Measurements from ENCODE around the gene ITGA4. TPM values are rescaled to one million over a fixed set of nuclear protein-coding genes. Genes with fewer than 3 reads are reported as not detected.

The ITGA4 gene
- total and polyA plus RNA-seq, 4 donors = 0.73 to 71.0 (median 14.4) TPM

DNA sequence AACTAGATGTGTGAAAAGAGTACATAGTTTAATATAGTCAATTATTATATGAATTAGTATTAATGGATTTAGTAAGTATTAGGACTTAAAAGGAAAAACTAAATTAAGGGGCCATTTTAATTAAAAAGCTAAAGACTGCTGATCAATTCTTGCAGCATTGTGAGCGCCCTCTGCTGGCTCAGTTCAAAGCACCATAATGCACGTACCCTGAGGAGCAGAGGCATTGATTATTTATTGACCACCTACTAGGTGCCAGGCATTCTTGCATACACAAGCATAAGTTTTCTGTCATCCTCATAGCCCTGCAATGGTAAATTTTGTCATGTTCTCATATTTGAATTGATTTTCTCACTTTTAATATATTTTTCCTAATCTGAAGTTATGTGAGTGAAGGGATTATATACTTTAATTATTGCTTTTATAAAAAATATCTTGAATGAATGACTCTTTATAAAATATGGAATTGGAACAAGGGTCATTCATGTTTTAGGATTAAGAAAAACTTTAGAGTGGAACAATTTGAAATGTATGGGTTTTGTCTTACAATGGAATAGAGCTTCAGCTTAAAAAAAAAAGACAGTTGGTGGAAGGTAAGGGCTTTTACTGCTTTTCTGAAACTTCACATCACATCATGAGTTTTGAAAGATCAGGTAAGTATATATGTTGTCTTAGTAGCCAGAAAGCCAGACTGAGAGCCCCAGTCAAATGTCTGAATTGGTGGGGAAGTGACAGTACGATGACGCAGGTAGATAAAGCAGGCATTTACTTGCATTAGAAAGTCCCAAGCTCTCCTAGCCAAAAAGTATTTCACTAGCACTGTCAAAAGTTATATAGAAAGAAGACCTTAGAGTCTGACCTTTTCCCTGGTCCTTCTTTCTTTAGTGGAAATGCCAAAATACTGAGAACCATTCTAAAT, 9.7 kb downstream of the ITGA4 start:
- 48 to 52% methylated on average over 4 of the region's 4 CpGs for WGBS, 2 donors

DNA sequence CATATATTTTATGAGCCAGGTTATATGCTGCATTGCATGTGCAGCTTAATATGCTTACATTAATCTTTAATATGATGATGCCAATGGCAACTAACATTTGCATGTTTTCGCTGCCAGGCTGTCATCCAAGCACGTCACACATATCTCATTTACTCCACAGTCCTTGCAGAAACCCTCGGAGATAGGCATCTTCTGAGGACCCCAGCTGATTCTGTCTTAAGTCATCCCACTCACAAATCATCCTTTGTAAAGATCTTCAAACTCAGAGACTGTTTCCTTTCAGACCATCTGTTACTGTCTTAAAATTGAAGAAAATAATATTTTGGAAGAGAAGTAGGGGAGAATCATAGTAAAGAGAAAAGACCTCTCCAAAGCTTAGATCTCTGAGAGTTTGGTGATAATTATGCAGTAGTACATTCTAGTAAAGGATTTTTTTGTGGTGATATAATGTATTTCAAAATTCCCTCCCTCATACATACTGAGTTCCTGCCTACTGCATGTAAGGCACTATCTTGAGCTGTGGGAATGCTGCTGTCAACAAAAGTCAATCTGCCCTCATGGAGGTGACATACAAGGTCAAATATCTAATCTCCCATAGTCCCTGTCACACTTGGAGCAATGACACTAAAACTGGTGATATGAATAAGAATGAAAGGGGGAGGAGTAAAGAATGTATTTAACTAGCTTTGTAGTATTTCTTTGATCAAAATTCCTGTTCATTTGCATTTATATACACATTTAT, 11.0 kb downstream of the ITGA4 start:
- peaks cover 0 to 3% (median 0%) of the 10 kb centered on the region in 5 donors for H3K4me1 ChIP-seq (ENCODE audit: control insufficient read depth in 5 of 5, insufficient read depth in 5 of 5, low read length in 5 of 5)
- peaks cover 0 to 19% (median 0%) of the 10 kb centered on the region in 3 donors for H3K27me3 ChIP-seq (ENCODE audit: control insufficient read depth in 3 of 3, insufficient read depth in 3 of 3, low read length in 2 of 3)
- 73 to 74% methylated on average over 3 of the region's 3 CpGs for WGBS, 2 donors
- no peak overlapping the region for H3K4me3 ChIP-seq
- H3K9ac ChIP-seq (ENCODE audit: insufficient read depth in 1 of 2, low read length in 2 of 2) = no peak overlapping the region
- DNase-seq (no peak), ATAC-seq (ENCODE audit: insufficient read depth, low FRiP score) (no peak)
- no peak overlapping the region for H3K27ac ChIP-seq (ENCODE audit: low read depth in 1 of 2, low read length in 1 of 2)
- TF ChIP-seq, protein P1, sequence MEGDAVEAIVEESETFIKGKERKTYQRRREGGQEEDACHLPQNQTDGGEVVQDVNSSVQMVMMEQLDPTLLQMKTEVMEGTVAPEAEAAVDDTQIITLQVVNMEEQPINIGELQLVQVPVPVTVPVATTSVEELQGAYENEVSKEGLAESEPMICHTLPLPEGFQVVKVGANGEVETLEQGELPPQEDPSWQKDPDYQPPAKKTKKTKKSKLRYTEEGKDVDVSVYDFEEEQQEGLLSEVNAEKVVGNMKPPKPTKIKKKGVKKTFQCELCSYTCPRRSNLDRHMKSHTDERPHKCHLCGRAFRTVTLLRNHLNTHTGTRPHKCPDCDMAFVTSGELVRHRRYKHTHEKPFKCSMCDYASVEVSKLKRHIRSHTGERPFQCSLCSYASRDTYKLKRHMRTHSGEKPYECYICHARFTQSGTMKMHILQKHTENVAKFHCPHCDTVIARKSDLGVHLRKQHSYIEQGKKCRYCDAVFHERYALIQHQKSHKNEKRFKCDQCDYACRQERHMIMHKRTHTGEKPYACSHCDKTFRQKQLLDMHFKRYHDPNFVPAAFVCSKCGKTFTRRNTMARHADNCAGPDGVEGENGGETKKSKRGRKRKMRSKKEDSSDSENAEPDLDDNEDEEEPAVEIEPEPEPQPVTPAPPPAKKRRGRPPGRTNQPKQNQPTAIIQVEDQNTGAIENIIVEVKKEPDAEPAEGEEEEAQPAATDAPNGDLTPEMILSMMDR (IDR thresholded peaks at IDR 0.05; ENCODE audit: control extremely low read depth, extremely low read depth) = no peak
- no peaks in the 10 kb centered on the region for H3K36me3 ChIP-seq (ENCODE audit: control insufficient read depth in 4 of 4, insufficient read depth in 4 of 4, low read length in 4 of 4)
- no peaks in the 10 kb centered on the region for H3K9me3 ChIP-seq (ENCODE audit: control insufficient read depth in 4 of 4, insufficient read depth in 3 of 4, low read length in 3 of 4)

More for the DNA sequence above, 9.7 kb downstream of the ITGA4 start:
- DNase-seq (peak; percentile 35 to 61 (median 43)), ATAC-seq (ENCODE audit: insufficient read depth, low FRiP score) (no peak)
- Histone ChIP-seq H3K27ac (ENCODE audit: low read depth in 1 of 2, low read length in 1 of 2) (no peak overlapping the region), H3K9ac (ENCODE audit: insufficient read depth in 1 of 2, low read length in 2 of 2) (no peak overlapping the region), H3K27me3 (ENCODE audit: control insufficient read depth in 3 of 3, insufficient read depth in 3 of 3, low read length in 2 of 3) (peaks cover 0 to 21% (median 0%) of the 10 kb centered on the region in 3 donors), H3K4me1 (ENCODE audit: control insufficient read depth in 5 of 5, insufficient read depth in 5 of 5, low read length in 5 of 5) (peaks cover 0 to 3% (median 0%) of the 10 kb centered on the region in 5 donors), H3K4me3 (no peak overlapping the region), H3K9me3 (ENCODE audit: control insufficient read depth in 4 of 4, insufficient read depth in 3 of 4, low read length in 3 of 4) (no peaks in the 10 kb centered on the region), H3K36me3 (ENCODE audit: control insufficient read depth in 4 of 4, insufficient read depth in 4 of 4, low read length in 4 of 4) (no peaks in the 10 kb centered on the region)
- TF ChIP-seq, protein P1 (IDR thresholded peaks at IDR 0.05; ENCODE audit: control extremely low read depth, extremely low read depth) = peak; percentile 54

DNA sequence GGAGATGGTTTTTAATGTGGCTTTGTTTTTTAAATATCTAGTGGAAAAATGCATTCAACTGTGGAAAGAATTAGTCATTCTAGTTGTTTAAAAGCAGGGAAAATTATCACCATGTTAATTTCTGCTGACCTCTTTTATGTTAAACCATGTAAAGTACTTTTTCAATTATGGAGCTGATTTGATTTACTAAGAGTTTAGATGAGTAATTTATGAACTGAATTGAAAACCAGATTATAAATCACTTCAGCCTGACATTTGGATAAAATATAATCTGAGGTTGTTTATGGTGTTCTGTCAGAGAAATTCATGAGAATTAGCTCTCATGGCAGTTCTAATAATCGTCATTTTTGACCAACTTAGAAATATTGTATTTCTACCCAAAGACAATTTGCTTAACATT, 11.6 kb downstream of the ITGA4 start:
- H3K4me1 ChIP-seq (ENCODE audit: control insufficient read depth in 5 of 5, insufficient read depth in 5 of 5, low read length in 5 of 5) = peaks cover 0 to 3% (median 0%) of the 10 kb centered on the region in 5 donors
- no peaks in the 10 kb centered on the region for H3K9me3 ChIP-seq (ENCODE audit: control insufficient read depth in 4 of 4, insufficient read depth in 3 of 4, low read length in 3 of 4)
- H3K36me3 ChIP-seq (ENCODE audit: control insufficient read depth in 4 of 4, insufficient read depth in 4 of 4, low read length in 4 of 4) = no peaks in the 10 kb centered on the region
- WGBS, 2 donors = 77 to 80% methylated on average over 1 of the region's 1 CpG
- H3K27ac ChIP-seq (ENCODE audit: low read depth in 1 of 2, low read length in 1 of 2) = no peak overlapping the region
- TF ChIP-seq, protein P1 (IDR thresholded peaks at IDR 0.05; ENCODE audit: control extremely low read depth, extremely low read depth) = no peak
- ATAC-seq (ENCODE audit: insufficient read depth, low FRiP score) (no peak), DNase-seq (no peak)
- peaks cover 0 to 12% (median 0%) of the 10 kb centered on the region in 3 donors for H3K27me3 ChIP-seq (ENCODE audit: control insufficient read depth in 3 of 3, insufficient read depth in 3 of 3, low read length in 2 of 3)
- H3K9ac ChIP-seq (ENCODE audit: insufficient read depth in 1 of 2, low read length in 2 of 2) = no peak overlapping the region
- H3K4me3 ChIP-seq = no peak overlapping the region

Measured in lung (tissue), 12 donors.